ENCODE results near the gene CEACAM6.
A peak's percentile ranks its signal among the peaks of the same experiment; 100 is the strongest.
"Not testable (repeated sequence)": the region's sequence is repeated elsewhere in the genome, so short reads cannot be mapped to it uniquely, and the experiment has no call there.

Gene CEACAM6

DNA sequence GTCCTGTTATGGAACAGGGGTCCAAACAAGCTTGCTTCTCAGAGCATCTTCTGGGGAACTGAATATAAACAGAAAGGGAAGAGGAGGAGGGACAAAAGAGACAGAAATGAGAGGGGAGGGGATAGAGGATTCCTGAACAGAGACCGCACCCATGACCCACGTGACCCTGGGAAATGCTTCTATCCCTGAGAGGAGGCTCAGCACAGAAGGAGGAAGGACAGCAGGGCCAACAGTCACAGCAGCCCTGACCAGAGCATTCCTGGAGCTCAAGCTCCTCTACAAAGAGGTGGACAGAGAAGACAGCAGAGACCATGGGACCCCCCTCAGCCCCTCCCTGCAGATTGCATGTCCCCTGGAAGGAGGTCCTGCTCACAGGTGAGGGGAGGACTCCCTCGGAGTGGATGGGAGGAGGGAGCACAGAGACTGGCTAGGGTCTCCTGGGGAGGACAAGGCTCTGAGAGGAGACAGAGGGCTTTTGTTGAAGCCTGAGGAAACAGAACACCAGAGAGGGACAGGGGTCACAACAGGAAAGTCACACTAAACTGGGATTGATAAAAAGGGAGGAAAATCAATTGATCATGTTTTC is at the start of gene CEACAM6:
Gene CEACAM6 (plus strand): TSS at position 203 of the 586 bp plus-strand sequence. CDS start 109 bp downstream, at position 312.
- DNase-seq: no peak

DNA sequence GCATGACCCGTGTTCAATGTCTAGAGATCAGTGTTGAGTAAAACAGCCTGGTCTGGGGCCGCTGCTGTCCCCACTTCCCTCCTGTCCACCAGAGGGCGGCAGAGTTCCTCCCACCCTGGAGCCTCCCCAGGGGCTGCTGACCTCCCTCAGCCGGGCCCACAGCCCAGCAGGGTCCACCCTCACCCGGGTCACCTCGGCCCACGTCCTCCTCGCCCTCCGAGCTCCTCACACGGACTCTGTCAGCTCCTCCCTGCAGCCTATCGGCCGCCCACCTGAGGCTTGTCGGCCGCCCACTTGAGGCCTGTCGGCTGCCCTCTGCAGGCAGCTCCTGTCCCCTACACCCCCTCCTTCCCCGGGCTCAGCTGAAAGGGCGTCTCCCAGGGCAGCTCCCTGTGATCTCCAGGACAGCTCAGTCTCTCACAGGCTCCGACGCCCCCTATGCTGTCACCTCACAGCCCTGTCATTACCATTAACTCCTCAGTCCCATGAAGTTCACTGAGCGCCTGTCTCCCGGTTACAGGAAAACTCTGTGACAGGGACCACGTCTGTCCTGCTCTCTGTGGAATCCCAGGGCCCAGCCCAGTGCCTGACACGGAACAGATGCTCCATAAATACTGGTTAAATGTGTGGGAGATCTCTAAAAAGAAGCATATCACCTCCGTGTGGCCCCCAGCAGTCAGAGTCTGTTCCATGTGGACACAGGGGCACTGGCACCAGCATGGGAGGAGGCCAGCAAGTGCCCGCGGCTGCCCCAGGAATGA is 48.4 kb upstream of the CEACAM6 start:
- no peak for DNase-seq

DNA sequence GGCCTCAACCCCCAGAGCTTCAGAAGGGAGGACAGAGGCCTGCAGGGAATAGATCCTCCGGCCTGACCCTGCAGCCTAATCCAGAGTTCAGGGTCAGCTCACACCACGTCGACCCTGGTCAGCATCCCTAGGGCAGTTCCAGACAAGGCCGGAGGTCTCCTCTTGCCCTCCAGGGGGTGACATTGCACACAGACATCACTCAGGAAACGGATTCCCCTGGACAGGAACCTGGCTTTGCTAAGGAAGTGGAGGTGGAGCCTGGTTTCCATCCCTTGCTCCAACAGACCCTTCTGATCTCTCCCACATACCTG is 47.9 kb upstream of the CEACAM6 start:
- no peak for DNase-seq

DNA sequence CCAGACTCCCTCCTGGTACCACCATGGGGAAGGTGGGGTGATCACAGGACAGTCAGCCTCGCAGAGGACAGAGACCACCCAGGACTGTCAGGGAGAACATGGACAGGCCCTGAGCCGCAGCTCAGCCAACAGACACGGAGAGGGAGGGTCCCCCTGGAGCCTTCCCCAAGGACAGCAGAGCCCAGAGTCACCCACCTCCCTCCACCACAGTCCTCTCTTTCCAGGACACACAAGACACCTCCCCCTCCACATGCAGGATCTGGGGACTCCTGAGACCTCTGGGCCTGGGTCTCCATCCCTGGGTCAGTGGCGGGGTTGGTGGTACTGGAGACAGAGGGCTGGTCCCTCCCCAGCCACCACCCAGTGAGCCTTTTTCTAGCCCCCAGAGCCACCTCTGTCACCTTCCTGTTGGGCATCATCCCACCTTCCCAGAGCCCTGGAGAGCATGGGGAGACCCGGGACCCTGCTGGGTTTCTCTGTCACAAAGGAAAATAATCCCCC is 47.4 kb upstream of the CEACAM6 start:
- no peak for DNase-seq

DNA sequence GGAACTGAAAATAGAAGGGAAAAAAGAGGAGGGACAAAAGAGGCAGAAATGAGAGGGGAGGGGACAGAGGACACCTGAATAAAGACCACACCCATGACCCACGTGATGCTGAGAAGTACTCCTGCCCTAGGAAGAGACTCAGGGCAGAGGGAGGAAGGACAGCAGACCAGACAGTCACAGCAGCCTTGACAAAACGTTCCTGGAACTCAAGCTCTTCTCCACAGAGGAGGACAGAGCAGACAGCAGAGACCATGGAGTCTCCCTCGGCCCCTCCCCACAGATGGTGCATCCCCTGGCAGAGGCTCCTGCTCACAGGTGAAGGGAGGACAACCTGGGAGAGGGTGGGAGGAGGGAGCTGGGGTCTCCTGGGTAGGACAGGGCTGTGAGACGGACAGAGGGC is 46.8 kb upstream of the CEACAM6 start, which contains the start of gene CEACAM5:
Gene CEACAM5 (plus strand): TSS at position 146 of the 400 bp plus-strand sequence. CDS start 106 bp downstream, at position 252.
- DNase-seq: no peak

DNA sequence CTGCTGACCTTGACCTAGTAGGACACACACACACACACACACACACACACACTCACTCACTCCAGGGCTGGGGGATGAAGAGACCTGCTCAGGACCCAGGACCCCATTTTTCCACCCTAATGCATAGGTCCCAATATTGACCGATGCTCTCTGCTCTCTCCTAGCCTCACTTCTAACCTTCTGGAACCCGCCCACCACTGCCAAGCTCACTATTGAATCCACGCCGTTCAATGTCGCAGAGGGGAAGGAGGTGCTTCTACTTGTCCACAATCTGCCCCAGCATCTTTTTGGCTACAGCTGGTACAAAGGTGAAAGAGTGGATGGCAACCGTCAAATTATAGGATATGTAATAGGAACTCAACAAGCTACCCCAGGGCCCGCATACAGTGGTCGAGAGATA is 45.8 kb upstream of the CEACAM6 start:
- not testable (repeated sequence) for DNase-seq

DNA sequence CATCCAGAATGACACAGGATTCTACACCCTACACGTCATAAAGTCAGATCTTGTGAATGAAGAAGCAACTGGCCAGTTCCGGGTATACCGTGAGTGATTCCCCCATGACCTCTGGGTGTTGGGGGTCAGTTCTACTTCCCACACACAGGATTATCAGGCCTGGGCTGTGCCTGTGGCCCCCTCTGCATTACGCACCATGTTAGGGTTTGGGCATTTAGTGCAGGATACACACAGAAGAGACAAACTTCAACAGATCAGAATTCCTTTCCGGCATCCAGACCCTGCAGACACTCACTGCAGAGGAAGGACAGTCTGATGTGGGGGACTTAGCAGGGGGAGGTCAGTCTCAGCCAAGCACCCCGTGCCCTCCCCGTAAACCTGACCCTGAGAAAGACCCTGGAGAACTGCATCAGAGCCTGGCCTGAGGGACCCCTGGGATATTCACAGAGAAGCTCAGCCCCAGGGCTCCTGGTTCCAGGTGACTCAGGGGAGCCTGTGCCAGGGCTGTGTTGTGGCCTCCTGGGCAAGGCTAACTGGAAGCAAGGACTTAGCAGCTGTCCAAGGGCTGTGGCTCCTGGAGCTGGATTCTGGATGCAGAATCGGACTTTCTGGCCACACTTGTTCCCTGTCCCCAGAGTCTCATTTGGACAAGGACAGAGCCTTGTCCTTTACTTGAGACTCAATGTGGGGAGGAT is 45.2 kb upstream of the CEACAM6 start:
- no peak for DNase-seq

DNA sequence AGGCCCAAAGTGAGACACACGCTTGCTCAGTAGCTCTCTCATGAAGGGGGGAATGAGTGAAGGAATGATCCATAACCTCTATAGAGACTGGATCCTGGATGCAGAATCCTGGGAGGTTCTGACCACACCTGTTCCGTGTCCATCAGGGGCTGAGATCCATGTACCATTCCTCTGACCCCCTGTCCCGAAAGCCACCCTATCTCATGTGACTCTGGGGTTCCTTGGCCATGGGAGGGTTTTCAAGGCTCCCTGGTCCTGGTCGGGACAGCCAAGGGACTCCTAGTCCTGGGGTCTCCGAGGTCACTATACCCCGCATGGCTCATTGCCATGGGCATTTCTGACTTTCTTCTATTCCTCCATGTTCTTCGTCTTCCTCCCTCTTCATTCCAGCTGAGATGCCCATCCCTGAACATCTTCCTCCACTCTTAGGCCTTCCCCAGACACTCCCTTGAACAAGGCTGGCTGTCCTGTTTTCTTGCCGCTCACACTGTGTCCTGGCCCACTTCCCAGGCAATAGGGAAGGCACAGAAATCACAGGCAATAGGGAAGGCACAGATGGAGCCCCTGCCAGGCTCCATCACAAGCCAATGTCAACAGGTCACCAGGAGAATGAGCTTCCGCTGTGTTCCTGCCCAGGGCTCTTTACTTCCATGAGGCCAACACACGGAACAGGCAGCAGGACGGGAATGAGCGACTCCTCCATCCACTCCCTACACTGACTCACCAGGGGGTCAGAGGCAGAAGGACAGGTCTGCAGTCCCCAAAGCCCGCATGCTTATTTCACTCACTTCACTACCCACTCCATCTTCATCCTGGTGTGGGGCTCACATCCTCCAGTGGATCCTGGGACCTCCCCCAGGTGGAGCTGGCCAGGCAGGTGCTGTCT is 43.7 kb upstream of the CEACAM6 start:
- no peak for DNase-seq

DNA sequence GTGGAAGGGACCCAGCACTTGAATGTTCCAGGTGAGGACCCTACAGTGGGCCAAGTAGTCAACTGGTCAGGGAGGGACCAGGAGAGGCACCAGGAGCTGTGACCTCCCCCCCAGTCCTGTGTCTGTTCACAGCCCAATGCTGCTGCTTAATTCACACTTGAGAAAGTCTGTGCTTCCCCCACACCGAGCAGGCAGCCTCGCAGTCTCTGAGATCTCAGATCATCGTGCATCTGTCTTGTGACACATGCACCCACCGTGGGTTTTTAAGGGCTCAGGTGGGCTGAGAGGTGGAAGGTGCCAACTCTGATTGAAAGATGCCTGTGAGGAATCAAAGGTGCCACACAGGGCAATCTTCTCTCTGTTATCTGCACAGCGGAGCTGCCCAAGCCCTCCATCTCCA is 40.7 kb upstream of the CEACAM6 start:
- DNase-seq: no peak

DNA sequence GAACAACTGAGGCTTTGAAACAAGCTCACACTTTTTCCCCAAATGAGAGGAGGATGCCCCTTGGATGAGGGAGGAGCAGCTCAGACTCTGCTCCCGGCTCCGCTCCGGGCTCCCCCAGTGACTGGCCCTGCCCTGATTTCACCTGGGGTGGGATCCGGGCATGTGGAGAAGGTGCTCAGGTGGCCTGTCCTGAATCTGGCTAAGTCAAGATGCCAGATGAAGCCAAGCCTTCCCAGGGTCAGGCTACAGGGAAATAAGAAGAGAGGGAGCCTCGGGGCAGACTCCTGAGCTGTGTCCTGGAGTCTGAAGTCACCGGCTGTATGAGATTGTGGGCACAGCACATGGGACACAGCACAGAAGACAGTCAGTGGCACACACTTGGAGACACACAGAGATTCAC is 36.6 kb upstream of the CEACAM6 start:
- no peak for DNase-seq

DNA sequence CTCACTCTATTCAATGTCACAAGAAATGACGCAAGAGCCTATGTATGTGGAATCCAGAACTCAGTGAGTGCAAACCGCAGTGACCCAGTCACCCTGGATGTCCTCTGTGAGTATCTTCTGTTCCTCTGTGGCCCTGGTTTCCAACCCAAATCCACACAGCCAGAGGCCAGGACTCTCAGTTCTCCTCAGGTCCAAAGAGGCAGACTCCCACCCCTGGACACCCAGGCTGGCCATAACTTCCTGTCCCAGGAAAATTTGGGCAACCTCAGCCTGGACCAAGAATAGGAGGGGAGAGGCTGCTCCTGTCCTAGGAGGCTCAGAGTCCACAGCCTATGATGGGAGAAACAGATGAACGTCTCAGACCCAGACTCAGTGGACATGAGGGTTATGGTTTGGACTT is 35.2 kb upstream of the CEACAM6 start:
- no peak for DNase-seq

DNA sequence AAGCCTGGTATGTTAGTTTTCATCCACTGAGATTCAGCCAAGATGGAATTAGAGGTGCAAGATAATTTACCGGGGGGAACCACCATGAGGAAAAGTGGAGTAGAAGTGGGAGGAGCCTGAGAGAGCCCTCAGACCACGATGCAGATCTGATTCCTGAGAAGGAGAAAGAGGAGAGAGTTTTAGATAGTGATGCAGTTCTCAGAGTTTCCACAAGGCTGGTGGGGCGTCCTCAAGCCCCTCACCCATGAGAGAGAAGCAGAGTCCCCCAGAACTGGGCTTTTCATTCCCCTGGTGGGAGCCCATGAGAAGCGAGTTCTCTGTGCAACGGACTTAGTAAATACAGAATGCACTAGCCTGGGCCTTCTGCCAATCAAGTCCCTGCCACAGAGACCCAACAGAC is 28.8 kb upstream of the CEACAM6 start:
- no peak for DNase-seq

DNA sequence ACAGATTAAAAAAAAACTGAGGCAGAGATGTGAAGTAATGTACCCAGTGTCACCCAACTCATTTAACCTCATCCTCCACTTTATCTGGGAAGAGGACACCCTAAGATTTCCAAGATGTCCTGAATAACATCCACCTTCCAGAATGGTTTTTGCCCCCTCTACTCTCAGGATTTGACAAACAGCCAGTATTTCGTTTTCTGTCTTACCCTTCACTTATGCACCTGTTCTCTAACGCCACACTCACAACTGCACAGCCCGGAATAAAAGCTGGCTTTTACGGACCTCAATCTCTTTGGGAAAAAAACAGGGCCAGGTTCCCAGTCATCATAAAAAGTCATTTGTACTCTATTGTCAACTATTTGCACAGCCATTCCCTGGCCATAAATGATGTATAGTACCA is 21.2 kb upstream of the CEACAM6 start:
- no peak for DNase-seq

DNA sequence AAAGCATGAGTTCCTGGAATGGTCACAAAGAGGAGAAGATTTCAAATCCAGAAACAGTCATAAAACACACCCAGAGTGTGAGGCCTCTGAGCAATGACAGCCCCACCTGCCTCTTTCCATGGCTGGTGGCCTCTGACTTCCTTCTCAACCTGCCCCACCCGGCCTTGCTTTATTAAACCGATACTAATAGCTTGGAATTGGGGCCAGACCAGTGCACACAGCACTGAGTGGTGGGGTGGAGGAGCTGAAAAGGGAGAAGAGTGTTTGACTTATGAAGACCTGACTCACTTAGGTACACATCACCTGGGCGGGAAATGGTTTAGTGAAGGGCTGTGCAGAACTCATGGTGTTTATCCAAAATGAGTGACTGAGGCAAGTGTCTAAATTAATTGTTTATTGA is 20.7 kb upstream of the CEACAM6 start:
- no peak for DNase-seq

DNA sequence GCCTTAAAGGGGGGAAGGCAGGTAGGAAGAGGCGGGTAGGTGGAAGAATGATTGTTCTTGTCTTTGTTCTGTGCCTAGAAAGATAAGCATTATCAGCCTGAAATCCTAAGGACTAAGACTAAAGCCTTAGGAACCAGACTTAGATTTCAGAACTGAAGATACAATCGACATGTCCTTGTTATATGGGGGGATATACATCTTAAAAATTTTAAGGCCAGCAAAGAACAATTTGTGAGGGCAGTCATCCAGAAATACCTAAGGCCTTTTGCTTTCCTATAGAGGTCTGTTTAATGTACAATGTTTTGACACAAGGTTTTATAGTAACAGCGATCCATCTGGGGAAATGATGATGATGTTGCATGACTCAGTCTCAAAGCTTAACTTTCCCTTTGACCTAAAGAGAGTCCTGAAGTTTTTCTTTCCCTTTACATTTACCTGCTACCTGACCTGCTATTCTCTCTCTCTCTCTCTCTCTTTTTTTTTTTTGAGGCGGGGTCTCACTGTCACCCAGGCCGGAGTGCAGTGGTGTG is 20.2 kb upstream of the CEACAM6 start:
- no peak for DNase-seq

DNA sequence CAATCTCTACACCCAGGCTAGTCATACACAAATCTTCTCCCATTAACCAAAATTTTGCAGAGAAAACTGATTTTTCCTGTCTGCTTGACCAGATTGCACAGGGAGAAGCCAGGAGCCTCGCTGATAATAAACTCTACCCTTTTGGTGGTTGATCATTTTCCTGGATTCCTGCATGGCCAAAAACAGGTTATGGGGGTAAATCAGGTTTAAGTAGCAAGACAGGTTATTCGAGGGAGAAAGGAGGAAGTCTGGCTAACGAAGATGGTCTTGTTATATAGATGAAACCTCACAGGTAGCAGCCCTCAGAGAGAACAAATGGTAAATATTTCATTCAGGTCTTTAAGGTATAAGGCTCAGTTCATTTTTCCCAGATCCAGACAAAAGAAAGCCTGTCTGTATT is 16.0 kb upstream of the CEACAM6 start:
- no peak for DNase-seq

DNA sequence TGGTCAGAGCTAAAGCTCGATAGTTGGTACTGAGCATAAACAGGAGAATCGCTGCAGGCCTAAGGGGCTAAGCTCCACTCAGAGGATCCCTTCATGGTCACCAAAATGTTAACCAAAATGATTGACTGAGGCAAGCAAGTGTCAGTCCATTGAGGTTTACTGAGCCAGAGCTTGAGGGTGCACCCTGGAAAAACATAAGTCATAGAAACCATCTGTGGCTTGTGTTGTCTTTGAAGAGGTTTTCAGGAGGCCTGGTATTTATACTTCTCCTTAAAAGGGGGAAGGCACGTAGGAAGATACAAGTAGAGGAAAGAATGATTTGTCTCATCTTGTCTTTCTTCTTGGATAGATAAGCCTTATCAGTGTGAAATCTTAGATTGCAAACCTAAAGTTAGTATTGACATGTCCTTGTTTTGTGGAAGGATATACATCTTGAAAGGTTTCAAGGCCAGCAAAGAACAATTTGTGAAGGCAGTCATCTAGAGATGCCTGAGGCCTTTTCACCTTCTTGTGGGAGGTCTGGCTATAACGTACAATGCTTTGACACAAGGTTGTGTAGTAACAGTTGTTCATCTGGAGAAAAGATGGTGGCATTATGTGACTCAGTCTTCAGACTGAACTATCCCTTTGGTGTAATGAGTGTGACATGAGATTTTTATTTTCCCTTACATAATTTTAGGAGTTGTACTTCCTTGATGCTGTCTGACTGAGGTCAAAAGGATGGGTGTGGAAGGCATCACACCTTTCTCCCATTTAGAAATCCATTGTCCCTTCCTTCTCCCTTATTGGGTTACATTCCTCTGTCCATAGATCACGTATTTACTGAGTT is 14.7 kb upstream of the CEACAM6 start:
- no peak for DNase-seq

DNA sequence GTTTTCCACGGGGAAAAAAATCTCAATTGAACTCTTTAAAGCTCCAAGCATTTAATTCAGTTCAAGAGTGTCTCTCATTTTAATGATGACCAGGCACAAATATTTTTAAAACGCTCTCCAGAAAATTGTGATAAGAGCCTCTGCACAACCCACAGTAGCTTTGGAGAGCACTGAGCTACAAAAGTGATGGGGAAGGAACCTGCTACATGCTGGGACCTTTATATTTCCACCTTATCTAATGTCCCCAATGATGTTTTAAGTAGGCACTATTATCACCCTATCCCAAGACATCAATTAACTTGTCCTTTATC is 14.1 kb upstream of the CEACAM6 start:
- DNase-seq: no peak

DNA sequence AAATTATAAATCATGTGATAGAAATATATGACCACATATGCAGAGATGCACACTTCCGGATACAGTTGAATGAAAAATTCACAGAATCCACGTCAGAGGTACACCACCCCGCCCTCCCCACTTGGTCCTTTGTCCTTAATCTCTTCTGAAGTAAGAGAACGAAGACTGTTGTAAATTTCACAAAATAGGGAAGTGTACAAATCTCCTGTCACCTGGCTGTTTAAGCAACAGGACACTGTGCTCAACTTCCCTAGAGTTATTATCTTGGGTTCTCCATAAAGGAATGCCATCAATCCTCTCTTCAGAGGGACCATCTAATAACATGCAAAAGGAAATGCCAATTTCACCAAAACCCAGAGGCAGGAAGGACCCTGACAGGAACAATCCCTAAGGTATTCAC is 10.5 kb upstream of the CEACAM6 start:
- DNase-seq: no peak

DNA sequence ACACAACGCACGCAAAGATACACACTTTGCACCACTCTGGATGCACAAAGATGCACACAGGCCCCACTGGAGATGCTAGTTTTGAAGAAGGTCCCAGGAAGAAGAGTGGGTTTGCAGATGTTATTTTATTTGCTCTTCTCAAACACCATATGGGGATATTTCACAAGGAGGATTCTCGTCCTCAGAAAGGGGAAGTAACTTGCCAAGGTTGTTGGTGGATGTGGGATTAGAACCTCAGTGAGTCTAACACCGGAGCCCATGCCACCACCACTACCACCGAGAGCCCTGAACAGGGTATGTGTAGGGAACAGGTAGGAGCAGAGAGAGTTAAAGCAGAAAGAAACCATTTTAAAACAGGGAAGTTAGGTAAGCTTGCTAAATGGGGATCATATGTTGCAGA is 9.6 kb upstream of the CEACAM6 start:
- no peak for DNase-seq

DNA sequence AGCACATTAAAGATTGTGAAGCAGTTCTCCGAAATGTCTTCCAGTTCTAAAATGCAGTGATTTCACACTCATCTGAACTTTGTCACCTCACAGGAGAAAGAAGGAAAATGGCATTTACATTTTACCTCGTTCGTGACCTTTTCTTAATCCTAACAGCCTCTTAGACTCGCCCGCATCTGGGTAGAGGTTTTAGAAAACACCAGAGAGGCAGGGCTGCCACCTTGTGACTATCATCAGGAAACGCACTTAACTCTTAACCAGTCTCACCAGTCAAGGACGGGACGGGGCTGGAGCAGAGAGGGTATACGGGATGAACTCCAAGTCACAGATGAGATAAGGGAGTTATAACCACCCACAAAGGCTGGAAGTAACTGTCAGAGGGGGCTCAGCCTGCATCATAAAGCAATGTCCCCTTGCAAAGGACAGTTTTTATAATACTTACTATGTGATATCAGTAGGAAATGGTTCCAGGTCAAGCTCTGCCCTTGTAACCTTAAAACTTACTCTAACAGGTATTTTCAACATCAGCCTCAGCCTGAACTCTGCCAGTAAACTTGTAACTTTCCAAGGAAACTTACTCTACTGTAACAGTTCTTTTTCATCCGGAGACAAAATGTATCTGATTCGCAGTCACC is 8.6 kb upstream of the CEACAM6 start:
- peak; percentile 9 for DNase-seq

DNA sequence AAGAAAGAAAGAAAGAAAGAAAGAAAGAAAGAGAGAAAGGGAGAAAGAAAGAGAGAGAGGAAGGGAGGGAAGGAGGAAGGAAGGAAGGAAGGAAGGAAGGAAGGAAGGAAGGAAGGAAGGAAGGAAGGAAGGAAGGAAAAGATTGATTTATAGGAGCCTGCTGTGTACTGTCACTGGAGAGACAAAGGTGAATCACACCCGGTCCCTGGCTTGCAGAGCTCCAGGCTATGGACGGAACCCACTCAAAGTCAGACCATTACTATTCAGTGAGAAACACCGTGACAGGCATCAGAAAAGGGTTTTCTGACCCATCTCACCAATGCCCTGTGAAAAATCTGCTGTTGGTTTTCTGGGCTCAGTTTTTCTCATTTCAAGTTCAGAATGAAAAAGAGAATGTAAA is 7.3 kb upstream of the CEACAM6 start:
- DNase-seq: no peak
